AG20443 (cell line): ENCODE results near the gene HIF3A.
"Not testable (repeated sequence)": the region's sequence is repeated elsewhere in the genome, so short reads cannot be mapped to it uniquely, and the experiment has no call there.

Experiments
- DNase-seq: peaks from one replicate; pipeline ENCODE4 v3.0.0; 2012; ENCODE audit warnings: low spot score, mixed read lengths

The HIF3A gene

GRCh38 chr19:46357846-46358583 lies 61.2 kb downstream of the HIF3A start:
- DNase-seq: peak; percentile 41

GRCh38 chr19:46361915-46362314 lies 65.1 kb downstream of the HIF3A start:
- DNase-seq: no peak

- DNase-seq: no peak
Measured at GRCh38 chr19:46364359-46364758, 67.5 kb downstream of the HIF3A start.

GRCh38 chr19:46365561-46365960 lies 68.7 kb downstream of the HIF3A start:
- no peak for DNase-seq

- DNase-seq: no peak
Measured at GRCh38 chr19:46366620-46367292, 69.9 kb downstream of the HIF3A start.

- DNase-seq: no peak
Measured at GRCh38 chr19:46367426-46367825, 70.6 kb downstream of the HIF3A start.

GRCh38 chr19:46368116-46368515 lies 71.3 kb downstream of the HIF3A start:
- no peak for DNase-seq

- no peak for DNase-seq
Measured at GRCh38 chr19:46369817-46370216, 73.0 kb downstream of the HIF3A start.

GRCh38 chr19:46371371-46371901 lies 74.6 kb downstream of the HIF3A start:
- DNase-seq: no peak

- peak; percentile 66 for DNase-seq
Measured at GRCh38 chr19:46372901-46373490, 76.2 kb downstream of the HIF3A start.

GRCh38 chr19:46373491-46374359 lies 76.9 kb downstream of the HIF3A start:
- DNase-seq: peak; percentile 69

- no peak for DNase-seq
Measured at GRCh38 chr19:46374536-46375475, 78.0 kb downstream of the HIF3A start.

- not testable (repeated sequence) for DNase-seq
Measured at GRCh38 chr19:46375476-46376067, 78.7 kb downstream of the HIF3A start.

GRCh38 chr19:46376241-46377153 lies 79.7 kb downstream of the HIF3A start:
- no peak for DNase-seq

GRCh38 chr19:46378268-46378667 lies 81.4 kb downstream of the HIF3A start:
- peak; percentile 70 for DNase-seq

GRCh38 chr19:46380690-46381089 lies 83.8 kb downstream of the HIF3A start:
- DNase-seq: no peak

- no peak for DNase-seq
Measured at GRCh38 chr19:46381346-46381745, 84.5 kb downstream of the HIF3A start.

GRCh38 chr19:46381756-46382345 lies 85.0 kb downstream of the HIF3A start:
- no peak for DNase-seq
